ENCODE results near the gene PCBP4.

Gene PCBP4

GRCh38 chr3:51988286-51989146 lies 21.3 kb upstream of the PCBP4 start:
- H3K4me3 ChIP-seq: no peak overlapping the region
- no peaks in the 10 kb centered on the region for H3K9me3 ChIP-seq (replicated peaks in 1 of 11)
- H3K27ac ChIP-seq: no peak overlapping the region
- H3K36me3 ChIP-seq: peaks cover 24 to 33% (median 24%) of the 10 kb centered on the region in 11 experiments
- H3K27me3 ChIP-seq: no peaks in the 10 kb centered on the region
- no peak overlapping the region for H3K4me2 ChIP-seq
- TF ChIP-seq Cebpa-rat (IDR thresholded peaks at IDR 0.05): no peak
- peak overlapping the region in 2 of 11 experiments; percentile 13 to 29; a peak in 2 of 22 replicates for H3K9ac ChIP-seq
- H3K4me1 ChIP-seq: peaks cover 33 to 48% (median 42%) of the 10 kb centered on the region in 10 experiments
- peaks cover 24 to 71% (median 47%) of the 10 kb centered on the region in 11 experiments; a peak in 21 of 22 replicates for H4K20me1 ChIP-seq

GRCh38 chr3:51987568-51987967 lies 20.3 kb upstream of the PCBP4 start:
- Histone ChIP-seq H3K4me3 (no peak overlapping the region), H3K4me2 (no peak overlapping the region), H3K36me3 (peaks cover 14 to 23% (median 15%) of the 10 kb centered on the region in 11 experiments), H3K27ac (no peak overlapping the region), H3K27me3 (no peaks in the 10 kb centered on the region), H3K9me3 (replicated peaks in 1 of 11) (no peaks in the 10 kb centered on the region), H4K20me1 (peaks cover 15 to 62% (median 38%) of the 10 kb centered on the region in 11 experiments; a peak in 21 of 22 replicates), H3K9ac (peak overlapping the region in 2 of 11 experiments; percentile 15 to 26; a peak in 1 of 22 replicates), H3K4me1 (peaks cover 27 to 48% (median 35%) of the 10 kb centered on the region in 10 experiments)
- no peak for TF ChIP-seq Cebpa-rat (IDR thresholded peaks at IDR 0.05)

DNA sequence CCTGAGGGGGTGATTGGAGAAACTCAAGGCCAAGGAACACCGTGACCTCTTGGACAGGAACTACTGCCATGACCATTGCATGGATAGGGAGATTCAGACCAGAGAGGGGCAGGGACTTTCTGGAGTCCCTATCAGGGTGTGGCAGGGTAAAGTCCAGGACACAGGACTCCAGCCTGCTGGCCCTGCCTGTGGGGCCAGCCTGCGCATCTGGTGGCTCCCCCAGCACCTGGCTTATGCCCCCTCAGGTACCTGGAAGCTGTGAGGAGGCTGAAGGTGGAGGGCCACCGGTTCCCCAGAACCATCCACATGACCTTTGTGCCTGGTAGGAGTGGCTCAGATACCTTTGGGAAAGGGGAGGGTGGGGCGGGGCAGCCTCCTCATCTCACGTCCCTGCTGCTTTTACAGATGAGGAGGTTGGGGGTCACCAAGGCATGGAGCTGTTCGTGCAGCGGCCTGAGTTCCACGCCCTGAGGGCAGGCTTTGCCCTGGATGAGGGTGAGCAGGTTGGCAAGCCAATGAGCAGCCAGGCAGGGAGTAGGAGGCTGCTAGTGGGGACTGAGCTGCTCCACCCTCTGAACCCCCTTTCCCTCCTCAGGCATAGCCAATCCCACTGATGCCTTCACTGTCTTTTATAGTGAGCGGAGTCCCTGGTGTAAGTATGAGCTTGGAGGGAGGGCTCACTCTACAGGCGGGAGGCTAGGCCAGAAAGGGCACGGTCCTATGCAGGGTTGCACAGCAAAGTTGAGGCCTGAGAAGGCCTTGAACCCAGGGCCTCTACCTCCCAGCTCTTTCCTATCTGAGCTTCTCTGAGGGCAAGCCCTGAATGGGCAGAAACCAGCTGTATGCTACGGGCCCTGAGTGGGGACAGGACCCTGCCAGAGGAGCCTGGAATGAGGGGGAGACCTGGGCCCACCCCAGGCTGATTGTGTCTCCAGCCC lies 19.0 kb upstream of the PCBP4 start:
- Histone ChIP-seq H3K9me3 (replicated peaks in 1 of 11) (no peaks in the 10 kb centered on the region), H3K9ac (peak overlapping the region in 4 of 11 experiments; percentile 14 to 27 (median 22); a peak in 3 of 22 replicates), H3K27ac (peak overlapping the region in 1 of 11 experiments; percentile 5; a peak in 1 of 22 replicates), H3K4me2 (no peak overlapping the region), H4K20me1 (peaks cover 2 to 49% (median 25%) of the 10 kb centered on the region in 11 experiments; a peak in 18 of 22 replicates), H3K4me3 (no peak overlapping the region), H3K36me3 (peaks cover 1 to 10% (median 2%) of the 10 kb centered on the region in 11 experiments), H3K27me3 (no peaks in the 10 kb centered on the region), H3K4me1 (peaks cover 27 to 48% (median 35%) of the 10 kb centered on the region in 10 experiments)
- no peak for TF ChIP-seq Cebpa-rat (IDR thresholded peaks at IDR 0.05)

DNA sequence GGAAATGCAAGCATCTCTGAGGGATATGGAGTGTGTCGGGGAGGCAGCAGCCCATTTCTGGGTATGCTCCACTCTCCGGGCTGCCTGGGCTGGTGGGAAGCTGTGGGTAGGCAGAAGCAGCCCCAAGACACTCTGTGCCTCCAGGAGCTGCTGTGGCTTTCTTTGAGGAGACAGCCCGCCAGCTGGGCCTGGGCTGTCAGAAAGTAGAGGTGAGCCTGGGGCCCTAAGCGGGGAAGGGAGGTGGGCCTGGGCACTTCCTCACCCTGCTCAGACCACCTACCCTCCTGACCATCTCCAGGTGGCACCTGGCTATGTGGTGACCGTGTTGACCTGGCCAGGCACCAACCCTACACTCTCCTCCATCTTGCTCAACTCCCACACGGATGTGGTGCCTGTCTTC lies 17.8 kb upstream of the PCBP4 start:
- 0 out of 22 replicates have a peak, but pooled peaks cover 0 to 3% (median 0%) of the 10 kb centered on the region in 11 experiments for H3K9me3 ChIP-seq (replicated peaks in 1 of 11)
- peaks cover 0 to 37% (median 19%) of the 10 kb centered on the region in 11 experiments; a peak in 17 of 22 replicates for H4K20me1 ChIP-seq
- H3K27ac ChIP-seq: peak overlapping the region in 1 of 11 experiments; percentile 4; a peak in 2 of 22 replicates
- TF ChIP-seq Cebpa-rat (IDR thresholded peaks at IDR 0.05): no peak
- no peaks in the 10 kb centered on the region for H3K27me3 ChIP-seq
- peaks cover 0 to 18% (median 7%) of the 10 kb centered on the region in 11 experiments; a peak in 8 of 22 replicates for H3K36me3 ChIP-seq
- peak overlapping the region in 8 of 11 experiments; percentile 7 to 97 (median 93); a peak in 12 of 22 replicates for H3K4me2 ChIP-seq
- peak overlapping the region in 4 of 11 experiments; percentile 4 to 85 (median 49); a peak in 5 of 22 replicates for H3K9ac ChIP-seq
- H3K4me1 ChIP-seq: peaks cover 32 to 48% (median 42%) of the 10 kb centered on the region in 10 experiments
- no peak overlapping the region for H3K4me3 ChIP-seq

DNA sequence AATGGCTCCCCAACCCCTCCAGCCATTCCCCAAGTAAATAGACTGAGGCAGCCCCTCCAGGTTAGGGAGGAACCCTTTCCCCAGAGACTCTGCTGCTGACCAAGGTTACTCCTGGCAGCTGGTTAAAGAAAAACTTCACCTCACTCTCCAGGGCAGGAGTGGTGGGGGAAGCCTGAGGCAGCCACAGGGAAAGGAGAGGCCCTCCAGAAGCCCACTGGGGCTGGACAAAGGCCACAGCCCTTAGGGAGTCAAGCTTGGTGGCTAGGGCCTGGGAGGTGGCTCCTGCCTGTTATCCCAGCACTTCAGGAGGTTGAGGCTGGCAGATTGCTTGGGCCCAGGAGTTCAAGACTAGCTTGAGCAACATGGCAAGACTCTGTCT lies 17.0 kb upstream of the PCBP4 start:
- Histone ChIP-seq H3K4me3 (peak overlapping the region in 8 of 10 experiments; percentile 59 to 84 (median 68); a peak in 10 of 20 replicates), H3K36me3 (peaks cover 0 to 21% (median 8%) of the 10 kb centered on the region in 11 experiments; a peak in 9 of 22 replicates), H4K20me1 (peaks cover 0 to 29% (median 11%) of the 10 kb centered on the region in 11 experiments; a peak in 15 of 22 replicates), H3K4me2 (peak overlapping the region; percentile 87 to 97 (median 93)), H3K4me1 (peaks cover 32 to 45% (median 41%) of the 10 kb centered on the region in 10 experiments), H3K27me3 (no peaks in the 10 kb centered on the region), H3K9ac (peak overlapping the region; percentile 80 to 92 (median 87); a peak in 21 of 22 replicates), H3K9me3 (replicated peaks in 1 of 11) (0 out of 22 replicates have a peak, but pooled peaks cover 0 to 7% (median 0%) of the 10 kb centered on the region in 11 experiments), H3K27ac (peak overlapping the region; percentile 78 to 95 (median 86); a peak in 19 of 22 replicates)
- TF ChIP-seq Cebpa-rat (IDR thresholded peaks at IDR 0.05): no peak

GRCh38 chr3:51983578-51984268 lies 16.5 kb upstream of the PCBP4 start:
- peak overlapping the region; percentile 59 to 84 (median 68) for H3K4me3 ChIP-seq
- peaks cover 32 to 45% (median 41%) of the 10 kb centered on the region in 10 experiments for H3K4me1 ChIP-seq
- no peaks in the 10 kb centered on the region for H3K27me3 ChIP-seq

DNA sequence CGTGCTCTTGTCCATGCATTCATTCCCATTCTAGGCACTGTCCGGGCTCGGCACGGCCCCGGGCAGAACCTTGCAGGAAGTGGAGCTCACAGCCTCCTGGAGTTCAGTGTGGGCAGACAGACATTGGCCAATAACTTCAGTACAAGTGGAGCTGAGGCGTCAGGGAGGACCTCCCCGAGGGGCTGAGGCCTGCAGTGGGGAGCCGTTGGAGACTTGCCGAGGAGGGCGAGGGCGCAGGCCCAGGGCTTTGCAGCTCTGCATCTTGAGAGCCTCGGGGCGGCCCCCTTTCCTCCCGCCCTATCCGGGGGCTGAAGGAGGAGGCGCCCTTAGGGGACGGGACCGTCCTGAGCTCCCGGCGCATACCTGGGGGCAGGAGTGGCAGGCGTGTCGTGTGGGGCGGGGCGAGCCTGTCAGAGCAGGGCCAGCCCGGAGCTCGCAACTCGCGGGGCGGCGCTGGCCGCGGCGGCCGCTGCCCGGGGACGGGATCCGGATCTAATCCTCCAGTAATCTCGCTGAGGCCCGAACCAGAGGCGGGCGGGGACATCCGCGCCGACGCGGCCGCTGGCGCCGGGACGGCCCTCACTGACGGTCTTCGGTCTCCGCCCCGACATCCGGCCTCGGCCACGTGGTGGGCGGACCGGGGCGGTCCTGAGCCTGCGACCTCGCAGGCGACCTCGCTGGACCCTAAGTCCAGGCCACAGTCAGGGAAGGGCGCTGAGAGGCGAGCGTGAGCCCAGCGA lies 15.8 kb upstream of the PCBP4 start, which contains the start of gene ACY1:
TSS of gene ACY1 (plus strand) at position 698 of the 740 bp plus-strand sequence. CDS start 530 bp downstream, outside the sequence.
- H3K27me3 ChIP-seq: no peaks in the 10 kb centered on the region

More at GRCh38 chr3:51983578-51984268, 16.5 kb upstream of the PCBP4 start:
- 0 out of 22 replicates have a peak, but pooled peaks cover 0 to 7% (median 0%) of the 10 kb centered on the region in 11 experiments for H3K9me3 ChIP-seq (replicated peaks in 1 of 11)
- H3K4me2 ChIP-seq: peak overlapping the region; percentile 87 to 97 (median 93)
- peaks cover 0 to 19% (median 8%) of the 10 kb centered on the region in 11 experiments; a peak in 8 of 22 replicates for H3K36me3 ChIP-seq
- no peak for TF ChIP-seq Cebpa-rat (IDR thresholded peaks at IDR 0.05)
- H3K9ac ChIP-seq: peak overlapping the region; percentile 80 to 92 (median 87)
- peak overlapping the region; percentile 78 to 95 (median 86) for H3K27ac ChIP-seq
- H4K20me1 ChIP-seq: peaks cover 0 to 23% (median 5%) of the 10 kb centered on the region in 11 experiments; a peak in 13 of 22 replicates

More for the DNA sequence above, 15.8 kb upstream of the PCBP4 start, which contains the start of gene ACY1:
- Histone ChIP-seq H3K36me3 (peaks cover 0 to 19% (median 8%) of the 10 kb centered on the region in 11 experiments; a peak in 8 of 22 replicates), H3K27ac (peak within 1 kb of the TSS; percentile 78 to 95 (median 86)), H3K4me2 (peak within 1 kb of the TSS; percentile 87 to 97 (median 93)), H4K20me1 (peaks cover 0 to 16% (median 0%) of the 10 kb centered on the region in 11 experiments; a peak in 8 of 22 replicates), H3K9me3 (replicated peaks in 1 of 11) (0 out of 22 replicates have a peak, but pooled peaks cover 0 to 7% (median 0%) of the 10 kb centered on the region in 11 experiments), H3K4me3 (peak within 1 kb of the TSS; percentile 59 to 84 (median 68)), H3K4me1 (peaks cover 33 to 48% (median 41%) of the 10 kb centered on the region in 10 experiments), H3K9ac (peak within 1 kb of the TSS; percentile 80 to 92 (median 87))
- no peak for TF ChIP-seq Cebpa-rat (IDR thresholded peaks at IDR 0.05)

Data from BLaER1 treated with 17β-estradiol and CSF1 and Interleukin-3, amounts not matched to agents 10 nM and 100 nM (cell line).